ENCODE data around the gene PLA2G7. TPM values are rescaled to one million over a fixed set of nuclear protein-coding genes. Genes with fewer than 3 reads are reported as not detected.
"Not testable (repeated sequence)": the region's sequence is repeated elsewhere in the genome, so short reads cannot be mapped to it uniquely, and the experiment has no call there.

PLA2G7 gene
- polyA plus RNA-seq, result 1 to 10 TPM in 1 of 3 donors, under 1 TPM in 1, not detected in 1; 0.26 to 2.2 TPM

DNA sequence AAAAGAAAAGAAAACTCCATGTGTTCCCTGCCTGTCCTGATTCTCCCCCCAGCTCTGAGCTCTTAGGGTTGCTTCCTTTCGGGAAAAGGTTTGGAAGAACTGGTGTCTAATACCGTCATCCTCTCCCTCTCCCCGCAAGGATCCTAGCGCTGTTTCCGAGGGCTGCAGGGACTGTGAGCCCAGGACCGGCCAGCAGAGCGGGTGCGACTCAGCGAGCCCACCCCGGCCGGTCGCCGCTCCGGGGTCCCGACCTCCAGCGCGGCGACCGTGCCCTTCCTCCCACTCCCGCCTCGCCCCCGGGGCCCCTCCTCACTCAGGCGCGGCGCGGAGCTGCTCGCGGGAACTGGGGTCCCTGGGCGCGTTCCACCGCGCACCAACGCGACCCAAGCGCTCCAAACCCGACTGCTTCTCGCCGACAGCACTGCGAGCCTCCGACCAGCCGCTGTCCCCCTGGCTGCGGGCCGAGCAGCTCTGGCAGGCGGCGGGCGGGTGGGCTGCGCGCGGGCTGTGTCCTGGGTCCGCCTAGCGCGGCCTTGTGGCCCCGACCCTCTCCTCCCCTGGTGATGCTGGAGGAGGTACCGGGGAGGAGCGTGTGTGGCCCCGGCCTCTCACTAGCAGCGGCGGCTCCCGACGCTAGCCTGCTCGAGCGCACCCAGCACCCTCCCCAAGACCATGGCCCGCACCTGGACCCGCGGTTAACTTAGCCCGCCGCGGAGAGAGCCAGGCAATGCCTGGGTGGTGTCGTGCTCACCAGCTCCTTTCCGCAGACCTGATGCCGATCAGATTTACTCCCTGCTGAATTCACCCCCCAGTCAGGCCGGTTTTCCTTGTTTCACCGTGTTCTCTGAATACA is at the start of gene PLA2G7:
Gene PLA2G7 (minus strand): TSS at position 509 of the 853 bp plus-strand sequence. CDS start 12,484 bp downstream, outside the sequence.
- Mint-ChIP-seq H3K36me3 (peaks cover 0 to 4% (median 0%) of the 10 kb centered on the region in 3 donors), H3K4me1 (no peaks in the 10 kb centered on the region), H3K4me3 (peak within 1 kb of the TSS in 1 of 5 donors; percentile 48), H3K9me3 (peaks cover 0 to 4% (median 0%) of the 10 kb centered on the region in 6 donors), H3K27me3 (ENCODE audit: low read depth in 3 of 3) (peaks cover 10 to 36% (median 22%) of the 10 kb centered on the region in 3 donors), H3K27ac (no peak within 1 kb of the TSS)
- DNase-seq, result no peak

DNA sequence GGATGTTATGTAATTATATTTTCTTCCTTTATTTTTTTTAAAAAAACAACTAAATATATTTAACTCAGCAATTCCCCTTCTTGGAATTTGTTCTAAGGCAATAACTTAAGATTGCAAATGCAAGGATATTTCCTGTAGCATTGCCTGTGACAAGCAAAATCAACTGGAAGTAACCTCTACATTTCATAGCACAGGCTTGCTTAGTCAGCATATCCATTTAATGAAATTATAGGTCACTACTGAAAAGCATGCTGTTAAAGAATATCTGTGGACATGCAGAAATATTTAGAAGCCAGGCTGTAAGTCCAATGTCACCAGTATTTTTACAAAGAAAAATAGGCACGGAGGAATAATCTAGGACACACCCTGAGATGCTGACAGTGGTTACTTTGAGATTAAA is 49.4 kb upstream of the PLA2G7 start:
- Mint-ChIP-seq H3K36me3 (no peaks in the 10 kb centered on the region), H3K9me3 (no peaks in the 10 kb centered on the region), H3K27ac (no peak overlapping the region), H3K4me3 (no peak overlapping the region), H3K27me3 (ENCODE audit: low read depth in 3 of 3) (peaks cover 3 to 7% (median 3%) of the 10 kb centered on the region in 3 donors), H3K4me1 (no peaks in the 10 kb centered on the region)
- DNase-seq, result no peak

DNA sequence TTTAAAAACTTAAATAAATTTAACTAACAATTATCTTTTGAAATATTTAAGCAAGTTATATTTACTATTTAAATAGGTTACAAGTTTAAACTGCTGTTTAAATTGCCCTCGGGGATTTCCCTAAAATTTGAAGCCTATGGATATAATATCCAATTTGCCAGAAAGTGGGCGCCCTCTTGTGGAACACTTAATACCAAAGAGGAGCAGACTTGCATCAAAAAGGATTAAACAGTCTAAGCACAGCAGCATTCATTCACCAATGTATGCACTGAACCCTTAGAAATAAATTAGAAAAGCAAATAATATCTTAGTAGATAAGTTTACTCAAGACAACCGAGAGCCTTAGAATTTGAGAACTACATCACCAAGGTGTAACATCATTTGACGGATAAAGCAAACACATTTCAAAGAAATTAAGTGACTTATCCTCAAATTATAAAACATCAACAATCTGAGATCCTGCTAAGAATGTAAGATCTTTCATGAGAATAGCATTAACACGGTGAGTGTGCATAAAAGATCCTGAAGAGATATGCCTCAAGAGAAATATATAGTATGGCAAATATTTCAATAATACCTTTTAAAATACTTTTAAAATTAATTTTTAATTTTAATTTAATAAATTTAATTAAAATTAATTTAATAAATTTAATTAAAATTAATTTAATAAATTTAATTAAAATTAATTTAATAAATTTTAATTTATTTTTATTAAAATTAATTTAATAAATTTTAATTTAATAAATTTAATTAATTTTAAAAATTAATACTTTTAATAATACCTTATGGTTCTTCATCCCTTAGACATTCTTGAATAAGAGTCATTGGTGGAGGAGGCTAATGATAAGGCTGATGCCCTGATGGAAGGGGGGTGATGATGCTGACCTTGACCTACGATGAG is 46.6 kb upstream of the PLA2G7 start:
- no peaks in the 10 kb centered on the region for H3K36me3 Mint-ChIP-seq
- DNase-seq, result no peak
- H3K9me3 Mint-ChIP-seq, result no peaks in the 10 kb centered on the region
- peaks cover 3 to 5% (median 3%) of the 10 kb centered on the region in 3 donors for H3K27me3 Mint-ChIP-seq (ENCODE audit: low read depth in 3 of 3)
- H3K4me1 Mint-ChIP-seq, result no peaks in the 10 kb centered on the region
- no peak overlapping the region for H3K4me3 Mint-ChIP-seq
- no peak overlapping the region for H3K27ac Mint-ChIP-seq

DNA sequence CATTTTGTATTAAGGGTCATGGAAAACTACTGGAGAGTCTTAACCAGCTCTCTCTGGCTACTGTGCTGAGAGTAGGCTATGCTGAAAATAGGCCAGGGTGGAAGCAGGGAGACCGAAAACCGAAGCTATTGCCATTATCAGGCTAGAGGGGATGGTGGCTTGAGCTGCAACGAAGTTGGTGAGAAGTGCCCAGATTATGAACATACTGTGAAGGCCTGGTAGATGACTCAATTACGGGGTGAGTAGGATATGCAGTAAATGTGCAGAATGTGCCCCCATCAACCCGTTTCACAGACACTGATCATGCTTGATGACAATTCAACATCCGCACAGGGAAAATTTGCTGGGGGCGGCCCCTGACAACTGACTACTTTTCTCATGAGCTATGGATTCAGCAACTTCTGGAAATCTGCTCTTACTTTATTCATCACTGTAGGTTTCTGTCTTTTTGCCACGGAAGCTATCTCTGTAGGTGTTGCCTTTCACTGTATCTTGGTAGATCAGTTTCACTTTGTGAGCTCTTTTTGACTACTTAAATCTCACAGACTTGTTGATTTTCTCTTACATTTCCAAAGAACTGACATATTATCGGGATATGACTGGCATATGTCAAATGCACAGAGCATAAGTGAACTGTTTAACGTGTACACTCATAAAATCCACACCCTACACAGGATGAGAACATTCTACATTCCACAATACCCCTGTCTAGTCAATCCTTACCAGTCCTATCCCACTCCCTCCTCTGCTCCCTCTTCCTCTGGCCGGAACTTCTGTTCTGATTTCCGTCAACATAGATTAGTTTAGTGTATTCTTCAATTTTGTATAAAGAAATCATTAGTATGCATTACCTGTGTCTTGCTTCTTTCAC is 42.5 kb upstream of the PLA2G7 start:
- Mint-ChIP-seq H3K36me3 (no peaks in the 10 kb centered on the region), H3K27me3 (ENCODE audit: low read depth in 3 of 3) (peaks cover 2 to 4% (median 2%) of the 10 kb centered on the region in 3 donors), H3K4me1 (no peaks in the 10 kb centered on the region), H3K27ac (no peak overlapping the region), H3K9me3 (peaks cover 0 to 2% (median 0%) of the 10 kb centered on the region in 6 donors), H3K4me3 (no peak overlapping the region)
- no peak for DNase-seq

DNA sequence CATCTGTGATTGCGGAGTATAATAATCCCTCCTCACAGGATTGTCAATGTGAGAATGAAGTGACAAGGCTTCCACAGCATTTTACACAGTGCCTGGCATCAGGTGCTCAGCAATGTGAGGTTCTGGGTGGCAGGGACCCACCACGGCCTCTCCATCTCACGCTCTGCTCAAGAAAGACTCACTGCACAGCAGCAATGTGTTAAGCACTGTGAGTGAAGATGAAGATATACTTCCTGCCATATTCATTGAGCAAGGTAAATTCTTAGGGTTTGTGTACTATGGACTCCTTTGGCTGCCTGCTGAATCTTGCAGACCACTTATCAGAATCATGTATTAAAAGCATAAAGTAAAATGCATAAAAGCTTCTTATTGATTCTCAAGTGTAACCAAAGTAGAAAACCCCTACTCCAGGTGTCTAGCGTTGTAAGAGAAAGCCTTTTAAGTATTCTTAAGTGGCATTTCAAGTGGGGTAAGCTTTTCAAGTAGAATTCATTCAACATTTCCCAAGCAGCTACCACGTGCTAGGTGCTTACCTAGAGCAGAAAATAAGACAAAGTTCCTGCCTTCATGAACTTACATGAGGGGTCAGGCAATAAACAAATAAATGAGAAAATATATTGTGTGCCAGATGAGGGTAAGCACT is 41.0 kb upstream of the PLA2G7 start:
- DNase-seq, result no peak
- H3K27me3 Mint-ChIP-seq (ENCODE audit: low read depth in 3 of 3), result peaks cover 0 to 3% (median 2%) of the 10 kb centered on the region in 3 donors
- peaks cover 0 to 2% (median 0%) of the 10 kb centered on the region in 6 donors for H3K9me3 Mint-ChIP-seq
- H3K4me3 Mint-ChIP-seq, result no peak overlapping the region
- H3K4me1 Mint-ChIP-seq, result no peaks in the 10 kb centered on the region
- no peak overlapping the region for H3K27ac Mint-ChIP-seq
- H3K36me3 Mint-ChIP-seq, result no peaks in the 10 kb centered on the region

DNA sequence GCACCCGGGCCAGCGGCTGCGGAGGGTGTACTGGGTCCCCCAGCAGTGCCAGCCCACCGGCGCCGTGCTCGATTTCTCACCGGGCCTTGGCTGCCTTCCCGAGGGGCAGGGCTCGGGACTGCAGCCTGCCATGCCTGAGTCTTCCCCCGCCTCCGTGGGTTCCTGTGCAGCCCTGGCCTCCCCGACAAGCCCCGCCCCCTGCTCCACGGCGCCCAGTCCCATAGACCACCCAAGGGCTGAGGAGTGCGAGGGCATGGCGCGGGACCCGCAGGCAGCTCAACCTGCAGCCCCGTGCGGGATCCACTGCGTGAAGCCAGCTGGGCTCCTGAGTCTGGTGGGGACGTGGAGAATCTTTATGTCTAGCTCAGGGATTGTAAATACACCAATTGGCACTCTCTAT is 39.6 kb upstream of the PLA2G7 start:
- not testable (repeated sequence) for H3K4me3 Mint-ChIP-seq; H3K27ac Mint-ChIP-seq; H3K27me3 Mint-ChIP-seq (ENCODE audit: low read depth in 3 of 3); H3K4me1 Mint-ChIP-seq; H3K36me3 Mint-ChIP-seq; H3K9me3 Mint-ChIP-seq; DNase-seq

DNA sequence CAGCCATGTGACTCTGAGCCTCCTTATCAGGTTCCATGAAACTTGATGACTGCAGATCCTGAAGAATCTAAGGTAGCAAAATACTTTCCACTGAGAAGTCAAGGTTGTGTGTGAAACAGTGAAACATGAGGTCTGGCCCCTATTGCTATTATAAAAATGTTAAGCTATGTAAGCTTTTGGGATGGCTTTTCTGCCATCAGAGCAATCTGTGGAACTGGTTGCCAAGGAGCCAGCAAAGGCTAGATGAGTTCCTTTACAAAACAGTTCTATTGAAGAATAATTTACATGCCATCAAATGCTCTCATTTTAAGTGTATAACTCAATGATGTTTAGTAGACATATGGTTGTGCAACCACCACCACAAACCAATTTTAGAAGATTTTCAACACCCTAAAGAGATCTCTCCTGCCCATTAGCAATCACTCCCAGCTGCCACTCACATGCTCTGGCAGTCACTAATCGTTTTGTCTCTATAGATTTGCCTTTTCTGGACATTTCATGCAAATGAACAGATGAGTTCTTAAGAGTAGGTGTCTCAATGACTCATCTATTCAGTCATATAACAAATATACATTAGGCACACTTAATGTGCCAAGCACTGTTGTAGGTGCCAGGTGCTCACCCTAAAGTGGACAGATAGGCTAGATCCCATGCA is 38.2 kb upstream of the PLA2G7 start:
- H3K27me3 Mint-ChIP-seq (ENCODE audit: low read depth in 3 of 3), result peaks cover 0 to 4% (median 3%) of the 10 kb centered on the region in 3 donors
- H3K9me3 Mint-ChIP-seq, result peaks cover 0 to 4% (median 0%) of the 10 kb centered on the region in 6 donors
- no peak overlapping the region for H3K27ac Mint-ChIP-seq
- no peak for DNase-seq
- H3K36me3 Mint-ChIP-seq, result no peaks in the 10 kb centered on the region
- H3K4me1 Mint-ChIP-seq, result no peaks in the 10 kb centered on the region
- H3K4me3 Mint-ChIP-seq, result no peak overlapping the region

DNA sequence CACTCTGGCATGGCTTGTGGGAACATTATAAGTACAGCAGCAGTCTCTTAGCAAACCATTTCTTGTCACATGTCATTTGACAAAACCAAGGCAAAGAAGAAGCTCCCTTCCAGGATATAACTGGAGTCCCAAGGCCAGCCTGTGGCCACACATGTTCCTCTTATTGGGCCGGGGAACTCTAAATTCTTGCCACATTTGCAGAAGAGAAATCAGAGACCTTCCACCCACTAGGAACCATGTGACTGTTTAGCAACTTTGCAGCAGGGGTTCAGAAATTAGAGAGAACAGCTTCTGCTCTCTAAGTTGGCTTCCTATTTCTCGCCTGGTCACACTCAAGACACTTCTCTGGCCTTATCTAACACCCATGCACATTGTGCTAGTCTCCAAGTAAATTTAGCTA is 37.6 kb upstream of the PLA2G7 start:
- peaks cover 0 to 4% (median 0%) of the 10 kb centered on the region in 6 donors for H3K9me3 Mint-ChIP-seq
- DNase-seq, result no peak
- H3K4me1 Mint-ChIP-seq, result no peaks in the 10 kb centered on the region
- H3K27me3 Mint-ChIP-seq (ENCODE audit: low read depth in 3 of 3), result peaks cover 2 to 4% (median 3%) of the 10 kb centered on the region in 3 donors
- no peaks in the 10 kb centered on the region for H3K36me3 Mint-ChIP-seq
- H3K27ac Mint-ChIP-seq, result no peak overlapping the region
- no peak overlapping the region for H3K4me3 Mint-ChIP-seq

DNA sequence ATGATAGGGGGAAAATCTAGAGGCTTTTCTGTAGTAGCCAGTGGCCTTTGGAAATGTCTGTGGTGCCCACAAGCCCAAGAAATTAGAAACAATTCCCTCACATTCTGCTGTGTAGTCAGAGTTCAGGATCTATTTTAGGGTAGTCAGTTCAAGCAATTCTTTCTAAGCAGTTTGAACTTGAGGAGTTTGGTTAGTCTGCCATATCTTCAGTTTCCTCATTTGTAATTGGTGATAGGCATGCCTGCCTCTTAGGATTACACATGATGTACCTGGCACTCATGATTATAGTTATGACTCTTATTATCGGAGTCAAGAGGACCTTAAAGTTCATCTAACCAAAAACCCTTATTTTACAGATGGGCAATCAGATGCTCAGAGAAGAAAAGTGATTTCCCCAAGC is 36.8 kb upstream of the PLA2G7 start:
- Mint-ChIP-seq H3K27ac (no peak overlapping the region), H3K9me3 (peaks cover 0 to 4% (median 0%) of the 10 kb centered on the region in 6 donors), H3K36me3 (no peaks in the 10 kb centered on the region), H3K27me3 (ENCODE audit: low read depth in 3 of 3) (peaks cover 3 to 4% (median 3%) of the 10 kb centered on the region in 3 donors), H3K4me1 (no peaks in the 10 kb centered on the region), H3K4me3 (no peak overlapping the region)
- DNase-seq, result no peak

DNA sequence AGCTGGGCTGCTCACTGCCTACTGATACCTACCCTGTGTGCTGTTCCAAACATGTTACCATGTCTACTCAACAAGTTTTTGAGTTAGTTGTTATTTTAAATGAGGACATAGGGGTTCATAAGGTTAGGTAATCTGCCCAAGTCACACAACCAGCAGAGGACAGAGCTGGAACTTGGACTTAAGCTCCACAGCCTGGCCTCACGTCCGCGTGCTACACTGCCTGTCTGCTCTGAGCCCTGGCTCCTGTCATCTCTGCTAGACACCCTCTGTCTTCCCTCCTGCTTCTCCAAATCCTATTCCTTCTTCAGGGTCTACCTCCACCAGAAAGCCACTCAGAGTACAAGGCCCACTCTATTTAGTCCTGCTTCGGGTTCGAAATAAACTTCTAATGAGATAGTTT is 29.8 kb upstream of the PLA2G7 start:
- no peak for DNase-seq
- Mint-ChIP-seq H3K4me1 (no peaks in the 10 kb centered on the region), H3K27me3 (ENCODE audit: low read depth in 3 of 3) (peaks cover 2 to 6% (median 3%) of the 10 kb centered on the region in 3 donors), H3K9me3 (peaks cover 0 to 4% (median 0%) of the 10 kb centered on the region in 6 donors), H3K36me3 (no peaks in the 10 kb centered on the region), H3K27ac (no peak overlapping the region), H3K4me3 (no peak overlapping the region)

DNA sequence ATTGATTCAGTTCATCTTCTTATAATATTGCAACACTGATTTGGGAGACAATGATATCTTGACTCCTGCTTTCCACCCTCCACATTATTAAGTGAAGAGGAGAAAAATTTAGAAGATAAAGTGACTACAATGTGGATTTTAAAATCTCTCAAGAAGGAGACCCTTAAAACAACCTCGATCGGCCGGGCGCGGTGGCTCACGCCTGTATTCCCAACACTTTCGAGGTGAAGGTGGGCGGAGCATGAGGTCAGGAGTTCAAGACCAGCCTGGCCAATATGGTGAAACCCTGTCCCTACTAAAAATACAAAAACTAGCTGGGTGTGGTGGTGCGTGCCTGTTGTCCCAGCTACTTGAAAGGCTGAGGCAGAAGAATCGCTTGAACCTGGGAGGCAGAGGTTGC is 29.1 kb upstream of the PLA2G7 start:
- not testable (repeated sequence) for H3K27ac Mint-ChIP-seq; H3K27me3 Mint-ChIP-seq (ENCODE audit: low read depth in 3 of 3); H3K4me3 Mint-ChIP-seq; DNase-seq; H3K36me3 Mint-ChIP-seq; H3K9me3 Mint-ChIP-seq; H3K4me1 Mint-ChIP-seq

DNA sequence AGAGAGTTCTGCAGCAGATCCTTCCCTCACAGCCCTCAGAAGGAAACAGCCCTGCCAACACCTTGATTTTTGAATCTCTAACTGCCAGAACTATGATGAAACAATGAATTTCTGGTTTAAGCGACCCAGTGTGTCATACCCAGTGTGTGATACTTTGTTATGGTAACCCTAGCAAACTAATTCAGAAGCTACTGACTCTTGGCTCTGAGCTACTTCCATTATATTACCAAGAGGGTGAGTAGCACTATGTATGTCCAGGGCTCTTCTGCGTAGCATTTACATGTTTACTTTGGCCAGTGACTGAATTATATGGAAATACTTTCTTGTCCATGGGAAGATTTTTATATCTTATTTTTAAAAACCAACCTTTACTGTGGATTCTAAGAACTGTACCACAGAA is 28.3 kb upstream of the PLA2G7 start:
- no peak overlapping the region for H3K27ac Mint-ChIP-seq
- peaks cover 0 to 3% (median 0%) of the 10 kb centered on the region in 6 donors for H3K9me3 Mint-ChIP-seq
- no peak overlapping the region for H3K4me3 Mint-ChIP-seq
- no peaks in the 10 kb centered on the region for H3K4me1 Mint-ChIP-seq
- no peaks in the 10 kb centered on the region for H3K36me3 Mint-ChIP-seq
- peaks cover 2 to 6% (median 5%) of the 10 kb centered on the region in 3 donors for H3K27me3 Mint-ChIP-seq (ENCODE audit: low read depth in 3 of 3)
- DNase-seq, result no peak
